ENCODE measurements around the gene IGLL1.

DNA sequence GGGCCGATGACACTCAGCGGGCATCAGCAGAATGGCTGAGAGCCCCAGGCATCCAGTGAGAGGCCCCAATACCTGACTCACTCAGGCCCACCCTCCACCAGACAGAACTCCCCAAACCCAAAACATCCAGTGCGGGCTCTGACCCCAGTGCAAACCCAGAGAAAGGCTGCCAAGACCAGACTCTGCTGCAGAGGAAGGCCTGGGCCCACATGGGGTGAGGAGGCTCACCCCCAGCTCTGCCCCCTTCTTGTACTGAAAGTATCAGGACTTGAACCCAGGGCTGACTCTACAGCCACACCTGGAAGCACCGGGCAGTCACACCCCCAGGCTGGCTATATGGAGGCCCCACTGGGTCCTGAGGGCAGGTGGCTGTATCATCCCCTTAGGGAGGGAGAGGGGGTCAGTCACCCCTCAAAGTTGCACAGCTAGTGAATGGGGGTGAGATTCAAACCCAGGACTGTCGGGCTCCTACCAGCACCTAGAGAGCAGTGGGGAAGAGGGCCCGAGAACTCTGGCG is 49.3 kb downstream of the IGLL1 start:
- TF ChIP-seq, protein P1, sequence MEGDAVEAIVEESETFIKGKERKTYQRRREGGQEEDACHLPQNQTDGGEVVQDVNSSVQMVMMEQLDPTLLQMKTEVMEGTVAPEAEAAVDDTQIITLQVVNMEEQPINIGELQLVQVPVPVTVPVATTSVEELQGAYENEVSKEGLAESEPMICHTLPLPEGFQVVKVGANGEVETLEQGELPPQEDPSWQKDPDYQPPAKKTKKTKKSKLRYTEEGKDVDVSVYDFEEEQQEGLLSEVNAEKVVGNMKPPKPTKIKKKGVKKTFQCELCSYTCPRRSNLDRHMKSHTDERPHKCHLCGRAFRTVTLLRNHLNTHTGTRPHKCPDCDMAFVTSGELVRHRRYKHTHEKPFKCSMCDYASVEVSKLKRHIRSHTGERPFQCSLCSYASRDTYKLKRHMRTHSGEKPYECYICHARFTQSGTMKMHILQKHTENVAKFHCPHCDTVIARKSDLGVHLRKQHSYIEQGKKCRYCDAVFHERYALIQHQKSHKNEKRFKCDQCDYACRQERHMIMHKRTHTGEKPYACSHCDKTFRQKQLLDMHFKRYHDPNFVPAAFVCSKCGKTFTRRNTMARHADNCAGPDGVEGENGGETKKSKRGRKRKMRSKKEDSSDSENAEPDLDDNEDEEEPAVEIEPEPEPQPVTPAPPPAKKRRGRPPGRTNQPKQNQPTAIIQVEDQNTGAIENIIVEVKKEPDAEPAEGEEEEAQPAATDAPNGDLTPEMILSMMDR (IDR thresholded peaks at IDR 0.05; ENCODE audit: insufficient read depth, low read length, poor library complexity, severe bottlenecking) = no peak
- no peak for TF ChIP-seq EZH2phosphoT487 (conservative IDR thresholded peaks at IDR 0.05; ENCODE audit: low read length)
